HepG2 (cell line): ENCODE data around the gene VWA1. TPM values are rescaled to one million over a fixed set of nuclear protein-coding genes. Genes with fewer than 3 reads are reported as not detected.

Experiments
- ETV5 ChIP-seq: IDR thresholded peaks from 2 replicates; pipeline ENCODE4 v1.6.1; 2018; ENCODE audit warnings: missing biosample characterization, missing genetic modification reagents, inconsistent platforms, borderline replicate concordance
- HNF1B ChIP-seq: sonication (generic); formaldehyde crosslinking; IDR thresholded peaks from 2 replicates; pipeline ENCODE4 v1.5.1; 2020; ENCODE audit warnings: mild to moderate bottlenecking, moderate library complexity, missing genetic modification reagents
- KAT2B ChIP-seq: fragments of 150-350 bp; IDR thresholded peaks from 2 replicates; pipeline ENCODE4 v1.6.1; 2014; ENCODE audit warnings: low read depth, low read length, borderline replicate concordance
- KAT8 ChIP-seq: IDR thresholded peaks from 2 replicates; pipeline ENCODE4 v1.6.1; 2016; ENCODE audit warnings: missing genetic modification reagents, missing compliant biosample characterization
- MAF1 ChIP-seq: sonication (generic); formaldehyde crosslinking; IDR thresholded peaks from 2 replicates; pipeline ENCODE4 v1.5.0; 2020; ENCODE audit warnings: missing genetic modification reagents, borderline replicate concordance
- MTA1 ChIP-seq: sonication (generic); formaldehyde crosslinking; IDR thresholded peaks from 2 replicates; pipeline ENCODE4 v1.4.0; 2020; ENCODE audit warnings: missing genetic modification reagents, mild to moderate bottlenecking, borderline replicate concordance
- NFE2L1 ChIP-seq: sonication (generic); formaldehyde crosslinking; IDR thresholded peaks from 2 replicates; pipeline ENCODE4 v1.4.0; 2020; ENCODE audit warnings: missing genetic modification reagents, mild to moderate bottlenecking, borderline replicate concordance
- SKI ChIP-seq: fragments of 450-650 bp; IDR thresholded peaks from one replicate; pipeline ENCODE4 v1.6.1; 2018; ENCODE audit warnings: mild to moderate bottlenecking; ENCODE audit not compliant: partially characterized antibody
- TARDBP ChIP-seq: sonication (generic); formaldehyde crosslinking; IDR thresholded peaks from 2 replicates; pipeline ENCODE4 v1.8.0; 2022; ENCODE audit warnings: mild to moderate bottlenecking, missing genetic modification reagents
- THAP9 ChIP-seq: sonication (generic); formaldehyde crosslinking; IDR thresholded peaks from 2 replicates; pipeline ENCODE4; 2020; ENCODE audit warnings: missing genetic modification reagents, mild to moderate bottlenecking, borderline replicate concordance
- ZBTB37 ChIP-seq: sonication (generic); formaldehyde crosslinking; IDR thresholded peaks from 2 replicates; pipeline ENCODE4 v1.4.0; 2020; ENCODE audit warnings: mild to moderate bottlenecking, missing genetic modification reagents
- ZNF12 ChIP-seq: sonication (generic); formaldehyde crosslinking; IDR thresholded peaks from 2 replicates; pipeline ENCODE4 v1.5.0; 2020; ENCODE audit warnings: missing genetic modification reagents
- ZNF230 ChIP-seq: sonication (generic); formaldehyde crosslinking; IDR thresholded peaks from 2 replicates; pipeline ENCODE4 v1.4.0; 2020; ENCODE audit warnings: mild to moderate bottlenecking, missing genetic modification reagents
- ZNF281 ChIP-seq: sonication (generic); formaldehyde crosslinking; IDR thresholded peaks from 2 replicates; pipeline ENCODE4 v1.4.0; 2020; ENCODE audit warnings: missing genetic modification reagents, borderline replicate concordance
- ZNF296 ChIP-seq: sonication (generic); formaldehyde crosslinking; conservative IDR thresholded peaks from 2 replicates; pipeline ENCODE4 v1.5.0; 2020; ENCODE audit warnings: mild to moderate bottlenecking, missing genetic modification reagents
- ZNF563 ChIP-seq: sonication (generic); formaldehyde crosslinking; IDR thresholded peaks from 2 replicates; pipeline ENCODE4 v1.8.0; 2022; ENCODE audit warnings: mild to moderate bottlenecking, moderate library complexity, missing genetic modification reagents
- ZNF614 ChIP-seq: IDR thresholded peaks from 2 replicates; pipeline ENCODE4 v1.6.1; 2018; ENCODE audit warnings: missing biosample characterization, missing genetic modification reagents, inconsistent platforms, borderline replicate concordance
- ZNF792 ChIP-seq: IDR thresholded peaks from 2 replicates; pipeline ENCODE4 v1.6.1; 2016
- ZSCAN21 ChIP-seq: sonication (generic); formaldehyde crosslinking; IDR thresholded peaks from 2 replicates; pipeline ENCODE4 v1.8.0; 2022; ENCODE audit warnings: mild to moderate bottlenecking, missing genetic modification reagents, moderate library complexity, borderline replicate concordance
- polyA plus RNA-seq, 8 experiments: library from polyadenylated mRNA; depleted of rRNA in 3 of 8; stranded (reverse) in 7 of 8; unstranded in 1 of 8; fragments of >200 nt; fragmentation: Illumina TruSeq in 4 of 8; extraction: Trizol in 4 of 8; gene quantifications; 2 replicates each; pipeline versions ENCODE4 v1.2.1 to v1.2.3, GENCODE V29; 2011 to 2016; ENCODE audit warnings: low read depth in 4 of 8, missing spikeins in 1 of 8, mixed read lengths in 1 of 8; ENCODE audit not compliant: insufficient read depth in 1 of 8
- total RNA-seq, 5 experiments: library from RNA; depleted of rRNA; stranded (reverse); fragments of >200 nt; fragmentation: Illumina TruSeq; extraction: Trizol; gene quantifications; 2 replicates each; pipeline ENCODE4 v1.2.3, GENCODE V29; 2016; ENCODE audit warnings: low read depth in 1 of 5

The VWA1 gene
- total and polyA plus RNA-seq, 2 of the 13 experiments (the other 11 are each of a cell fraction or from before 2014, with no cell fraction given) = 40.9 to 57.5 TPM

- TF ChIP-seq MAF1 = 0 out of 2 replicates have a peak, but pooled peaks have one; percentile 34
- 0 out of 2 replicates have a peak, but pooled peaks have one; percentile 19 for TF ChIP-seq ZNF563
- no peak for TF ChIP-seq ZBTB37
- TF ChIP-seq KAT8 (CRISPR knock-in tag) = peak; percentile 22; the same call in 1 of the 2 replicates
- TF ChIP-seq SKI = peak; percentile 57
- TF ChIP-seq ETV5 = peak; percentile 10; the same call in 1 of the 2 replicates
- no peak for TF ChIP-seq KAT2B
- TF ChIP-seq ZNF296 (CRISPR knock-in tag) = peak; percentile 89; the same call in 1 of the 2 replicates
- 0 out of 2 replicates have a peak, but pooled peaks have one; percentile 48 for TF ChIP-seq THAP9 (CRISPR knock-in tag)
- peak; percentile 58; the same call in 1 of the 2 replicates for TF ChIP-seq TARDBP (CRISPR knock-in tag)
- 0 out of 2 replicates have a peak, but pooled peaks have one; percentile 5 for TF ChIP-seq ZNF281 (CRISPR knock-in tag)
- peak; percentile 87; the same call in 1 of the 2 replicates for TF ChIP-seq MTA1 (CRISPR knock-in tag)
- TF ChIP-seq ZNF792 (CRISPR knock-in tag) = no peak
- TF ChIP-seq NFE2L1 (CRISPR knock-in tag) = 0 out of 2 replicates have a peak, but pooled peaks have one; percentile 54
- no peak for TF ChIP-seq ZNF614 (CRISPR knock-in tag)
- peak; percentile 63; the same call in 1 of the 2 replicates for TF ChIP-seq ZSCAN21 (CRISPR knock-in tag)
- TF ChIP-seq HNF1B (CRISPR knock-in tag) = peak; percentile 77
- TF ChIP-seq ZNF230 (CRISPR knock-in tag) = peak; percentile 68; the same call in 1 of the 2 replicates
- TF ChIP-seq ZNF12 (CRISPR knock-in tag) = peak; percentile 42; the same call in 1 of the 2 replicates
Observed at GRCh38 chr1:1441002-1441888, 5.8 kb downstream of the VWA1 start (continued).
